Stimulated activated naive B cell treated with anti-CD40 and anti-IgM and Interleukin-4, amounts not matched to agents 10 μg/mL and 1 μg/mL and 100 μg/mL, for 72 hours (primary cell): ENCODE results near the gene PTPRN2.

ENCODE experiments used
- ATAC-seq, 2 donors: fragments of 150-1000 bp; cut with Tn5 transposase; replicated peaks; 2 replicates each; pipeline ENCODE4 v1.10.0; 2021; ENCODE audit warnings: moderate library complexity in 1 of 2
- DNase-seq: peaks from one replicate; pipeline ENCODE4 v3.0.0; 2021
- H3K27ac Mint-ChIP-seq: one replicate; pipeline ENCODE4 v1.8.0; 2022; ENCODE audit warnings: mild to moderate bottlenecking, mixed read lengths
- H3K27me3 Mint-ChIP-seq, 2 donors: one replicate each; pipeline ENCODE4 v1.8.0; 2022; ENCODE audit warnings: mixed read lengths in 2 of 2
- H3K36me3 Mint-ChIP-seq, 2 donors: one replicate each; pipeline ENCODE4 v1.8.0; 2022; ENCODE audit warnings: mixed read lengths in 2 of 2, mild to moderate bottlenecking in 1 of 2
- H3K4me1 Mint-ChIP-seq, 2 donors: one replicate each; pipeline ENCODE4 v1.8.0; 2022; ENCODE audit warnings: mixed read lengths in 2 of 2, mild to moderate bottlenecking in 1 of 2
- H3K4me3 Mint-ChIP-seq, 2 donors: one replicate each; pipeline ENCODE4 v1.8.0; 2022; ENCODE audit warnings: mild to moderate bottlenecking in 2 of 2, mixed read lengths in 2 of 2, moderate library complexity in 1 of 2
- H3K9me3 Mint-ChIP-seq, 2 donors: one replicate each; pipeline ENCODE4 v1.8.0; 2022; ENCODE audit warnings: mixed read lengths in 2 of 2, mild to moderate bottlenecking in 1 of 2

PTPRN2 gene

GRCh38 chr7:157694376-157694665 lies 893.3 kb downstream of the PTPRN2 start:
- Mint-ChIP-seq H3K4me3 (no peak overlapping the region), H3K27me3 (peaks cover 16 to 30% of the 10 kb centered on the region in 2 donors), H3K4me1 (peaks cover 7 to 9% of the 10 kb centered on the region in 2 donors), H3K27ac (no peak overlapping the region), H3K9me3 (no peaks in the 10 kb centered on the region), H3K36me3 (no peaks in the 10 kb centered on the region)
- DNase-seq, result no peak
- ATAC-seq, result no peak

DNA sequence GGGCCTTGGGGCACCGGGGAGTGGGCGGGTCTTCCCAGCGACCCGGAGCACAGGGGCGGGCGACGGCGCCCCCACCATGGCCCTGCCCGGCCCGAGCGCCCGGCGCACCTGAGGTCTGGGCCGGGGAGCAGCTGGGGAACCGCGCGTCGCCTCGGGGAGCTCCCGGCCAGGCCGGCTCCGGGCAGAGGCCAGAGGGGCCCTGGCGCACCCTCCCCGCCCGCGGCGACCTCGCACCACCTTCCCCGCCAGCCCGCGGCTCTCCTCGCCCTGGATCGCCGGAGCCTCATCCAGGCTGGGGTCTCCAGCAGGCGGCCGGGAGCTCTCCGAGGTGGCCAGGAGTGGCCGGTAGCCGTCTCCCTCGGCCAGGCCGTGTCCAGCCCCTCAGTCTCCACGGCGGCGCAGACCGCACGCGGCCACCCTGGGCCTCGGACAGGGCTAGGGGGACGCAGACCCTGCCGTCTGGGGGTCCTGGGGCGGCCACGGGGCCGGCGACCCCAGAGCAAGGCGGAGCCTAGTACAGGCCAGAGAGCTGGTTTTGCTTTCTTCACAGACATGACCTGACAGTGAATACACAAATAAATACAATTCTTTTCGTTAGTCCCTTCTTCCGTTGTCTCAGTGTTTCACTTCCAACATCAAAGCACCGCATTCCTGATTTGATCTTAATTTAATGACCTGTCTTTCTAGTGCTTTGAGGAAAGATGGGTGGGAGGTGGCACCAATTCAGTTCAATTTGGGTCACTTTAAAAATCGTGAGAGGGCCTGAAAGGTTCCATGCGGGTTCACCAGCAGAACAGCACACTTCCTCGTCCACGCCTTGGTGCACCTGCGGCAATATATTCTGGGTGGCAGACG lies 893.9 kb downstream of the PTPRN2 start:
- H3K36me3 Mint-ChIP-seq, result no peaks in the 10 kb centered on the region
- no peak for ATAC-seq

DNA sequence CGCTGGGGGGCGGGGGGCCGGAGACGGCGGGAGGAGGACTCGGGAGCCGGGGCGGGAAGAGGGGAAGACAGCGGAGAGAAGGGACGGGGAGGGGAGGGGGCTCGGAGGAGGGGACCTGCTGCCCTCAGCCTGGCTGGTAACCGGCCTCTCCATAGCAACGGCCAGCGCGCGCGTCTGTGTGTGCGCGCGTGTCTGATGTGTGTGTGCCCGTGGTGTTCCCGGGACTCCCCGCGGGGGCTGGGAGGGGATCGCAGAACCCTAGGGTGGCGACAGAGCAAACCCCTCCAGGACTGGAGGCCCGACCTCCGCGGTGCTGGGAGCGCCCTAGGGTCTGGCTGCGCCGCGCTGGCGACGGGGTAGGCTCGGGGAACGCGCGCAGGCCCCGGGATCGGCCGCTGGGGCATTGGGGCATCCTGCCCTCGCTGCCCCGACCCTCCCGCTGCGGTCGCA lies 894.5 kb downstream of the PTPRN2 start:
- ATAC-seq, result no peak
- Mint-ChIP-seq H3K27me3 (peaks cover 21 to 40% of the 10 kb centered on the region in 2 donors), H3K4me1 (peaks cover 7 to 9% of the 10 kb centered on the region in 2 donors), H3K27ac (no peak overlapping the region), H3K9me3 (no peaks in the 10 kb centered on the region), H3K4me3 (no peak overlapping the region), H3K36me3 (no peaks in the 10 kb centered on the region)
- DNase-seq, result no peak

More for the DNA sequence above, 893.9 kb downstream of the PTPRN2 start:
- peaks cover 7 to 9% of the 10 kb centered on the region in 2 donors for H3K4me1 Mint-ChIP-seq
- H3K9me3 Mint-ChIP-seq, result no peaks in the 10 kb centered on the region
- peaks cover 17 to 33% of the 10 kb centered on the region in 2 donors for H3K27me3 Mint-ChIP-seq
- peak overlapping the region in 1 of 2 donors; percentile 36 for H3K4me3 Mint-ChIP-seq
- no peak for DNase-seq
- no peak overlapping the region for H3K27ac Mint-ChIP-seq

GRCh38 chr7:157692460-157693011 lies 895.1 kb downstream of the PTPRN2 start:
- H3K4me3 Mint-ChIP-seq, result peak overlapping the region in 1 of 2 donors; percentile 22
- peaks cover 7 to 9% of the 10 kb centered on the region in 2 donors for H3K4me1 Mint-ChIP-seq
- H3K27me3 Mint-ChIP-seq, result peaks cover 21 to 43% of the 10 kb centered on the region in 2 donors
- DNase-seq, result no peak
- peak overlapping the region; percentile 76 for H3K27ac Mint-ChIP-seq
- ATAC-seq, result no peak
- H3K36me3 Mint-ChIP-seq, result no peaks in the 10 kb centered on the region
- no peaks in the 10 kb centered on the region for H3K9me3 Mint-ChIP-seq

GRCh38 chr7:157691586-157692459 lies 895.8 kb downstream of the PTPRN2 start:
- Mint-ChIP-seq H3K36me3 (no peaks in the 10 kb centered on the region), H3K27ac (peak overlapping the region; percentile 76), H3K4me3 (peak overlapping the region; percentile 22 to 44), H3K9me3 (no peaks in the 10 kb centered on the region), H3K27me3 (peaks cover 23 to 48% of the 10 kb centered on the region in 2 donors), H3K4me1 (peaks cover 7 to 9% of the 10 kb centered on the region in 2 donors)
- DNase-seq (no peak), ATAC-seq (no peak)

DNA sequence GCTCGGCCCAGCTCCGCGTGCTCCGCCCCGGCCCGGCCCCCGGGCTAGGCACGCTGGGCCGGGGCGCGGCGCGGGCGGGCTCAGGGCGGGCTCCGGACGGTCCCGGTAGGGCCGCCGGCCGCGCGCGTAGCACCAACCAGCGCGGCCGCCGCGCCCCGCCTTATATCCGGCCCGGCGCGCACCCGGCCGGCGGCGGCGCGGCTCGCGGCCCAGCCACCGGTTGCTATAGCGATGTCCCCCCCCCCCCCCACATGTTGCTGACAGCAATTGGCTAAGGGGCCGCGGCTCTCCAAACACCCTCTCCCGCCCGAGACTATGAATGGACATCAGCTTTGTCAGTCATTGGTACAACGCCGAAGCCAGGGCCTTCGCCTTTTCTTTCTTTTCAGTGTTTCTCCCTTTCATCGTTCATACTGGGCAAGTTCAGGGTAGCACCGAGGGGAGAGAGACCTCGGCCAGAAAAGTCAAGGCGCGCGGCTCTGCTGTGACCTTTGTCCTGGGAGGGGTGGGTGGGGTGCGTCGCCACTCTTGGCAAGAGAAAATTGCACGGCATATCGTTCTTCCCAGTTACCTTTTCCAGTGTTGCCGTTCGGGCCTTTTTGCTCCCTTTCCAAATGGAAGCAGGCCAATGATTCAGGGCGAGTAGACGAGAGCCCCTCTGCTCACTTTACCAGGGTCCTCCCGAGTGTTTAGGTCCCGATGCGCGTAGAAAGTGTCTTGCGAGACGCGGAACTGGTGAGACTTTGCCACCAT lies 896.6 kb downstream of the PTPRN2 start:
- H3K27me3 Mint-ChIP-seq, result peaks cover 30 to 56% of the 10 kb centered on the region in 2 donors
- ATAC-seq (no peak), DNase-seq (no peak)
- H3K36me3 Mint-ChIP-seq, result no peaks in the 10 kb centered on the region
- H3K4me1 Mint-ChIP-seq, result peaks cover 13 to 14% of the 10 kb centered on the region in 2 donors
- H3K27ac Mint-ChIP-seq, result peak overlapping the region; percentile 14
- H3K9me3 Mint-ChIP-seq, result no peaks in the 10 kb centered on the region
- peak overlapping the region; percentile 8 to 44 for H3K4me3 Mint-ChIP-seq

GRCh38 chr7:157690058-157690832 lies 897.4 kb downstream of the PTPRN2 start:
- H3K27ac Mint-ChIP-seq, result peak overlapping the region; percentile 37
- H3K27me3 Mint-ChIP-seq, result peaks cover 30 to 64% of the 10 kb centered on the region in 2 donors
- no peak for ATAC-seq
- no peaks in the 10 kb centered on the region for H3K9me3 Mint-ChIP-seq
- DNase-seq, result no peak
- peaks cover 13 to 14% of the 10 kb centered on the region in 2 donors for H3K4me1 Mint-ChIP-seq
- peak overlapping the region; percentile 47 to 52 for H3K4me3 Mint-ChIP-seq
- no peaks in the 10 kb centered on the region for H3K36me3 Mint-ChIP-seq

DNA sequence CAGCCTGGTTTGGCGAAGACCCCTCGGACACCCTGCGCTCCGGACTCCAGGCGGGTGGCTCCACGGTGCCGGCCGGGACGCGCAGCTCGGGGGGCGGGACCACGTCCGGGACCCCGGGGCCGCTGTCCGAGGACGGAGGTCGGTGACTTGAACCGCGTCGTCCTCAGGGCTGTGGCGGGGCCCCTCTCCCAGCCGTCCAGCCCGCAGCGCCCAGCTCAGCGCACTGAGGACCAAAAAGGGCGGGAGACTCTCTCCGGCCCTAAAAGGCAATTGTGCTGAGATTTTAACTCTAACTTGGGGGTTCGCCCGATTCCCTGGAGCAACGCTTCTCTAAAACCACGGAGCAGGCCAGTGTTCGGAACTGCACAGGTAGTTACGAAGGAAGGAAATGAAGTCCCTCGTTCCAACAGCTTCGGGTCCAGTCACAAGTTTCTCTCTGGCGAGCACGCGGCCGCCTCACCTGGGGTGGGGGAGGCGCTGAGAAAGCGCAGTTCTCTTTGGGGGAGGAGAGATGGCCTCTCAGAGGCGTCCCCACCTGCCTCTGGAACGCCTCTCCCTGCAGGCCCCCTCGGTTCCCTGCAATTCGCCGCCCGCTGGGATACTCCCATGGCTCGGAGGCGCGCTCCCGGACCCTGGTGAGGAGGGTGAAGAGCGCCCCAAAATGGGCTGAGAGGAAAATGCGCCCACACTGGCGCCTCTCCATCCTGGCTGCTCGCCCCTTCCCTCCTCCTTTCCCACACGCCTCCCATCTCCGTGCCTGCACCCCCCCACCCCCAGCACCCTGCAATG lies 898.2 kb downstream of the PTPRN2 start:
- Mint-ChIP-seq H3K27me3 (peaks cover 30 to 64% of the 10 kb centered on the region in 2 donors), H3K27ac (peak overlapping the region; percentile 47), H3K9me3 (no peaks in the 10 kb centered on the region), H3K36me3 (no peaks in the 10 kb centered on the region), H3K4me3 (no peak overlapping the region), H3K4me1 (peaks cover 13 to 14% of the 10 kb centered on the region in 2 donors)
- ATAC-seq, result no peak
- no peak for DNase-seq

- H3K27me3 Mint-ChIP-seq, result peaks cover 32 to 64% of the 10 kb centered on the region in 2 donors
- no peak for DNase-seq
- no peak overlapping the region for H3K27ac Mint-ChIP-seq
- H3K36me3 Mint-ChIP-seq, result peaks cover 0 to 1% of the 10 kb centered on the region in 2 donors
- no peaks in the 10 kb centered on the region for H3K9me3 Mint-ChIP-seq
- peaks cover 13 to 14% of the 10 kb centered on the region in 2 donors for H3K4me1 Mint-ChIP-seq
- no peak for ATAC-seq
- H3K4me3 Mint-ChIP-seq, result no peak overlapping the region
These were observed 898.9 kb downstream of the PTPRN2 start for GRCh38 chr7:157688533-157689268.

DNA sequence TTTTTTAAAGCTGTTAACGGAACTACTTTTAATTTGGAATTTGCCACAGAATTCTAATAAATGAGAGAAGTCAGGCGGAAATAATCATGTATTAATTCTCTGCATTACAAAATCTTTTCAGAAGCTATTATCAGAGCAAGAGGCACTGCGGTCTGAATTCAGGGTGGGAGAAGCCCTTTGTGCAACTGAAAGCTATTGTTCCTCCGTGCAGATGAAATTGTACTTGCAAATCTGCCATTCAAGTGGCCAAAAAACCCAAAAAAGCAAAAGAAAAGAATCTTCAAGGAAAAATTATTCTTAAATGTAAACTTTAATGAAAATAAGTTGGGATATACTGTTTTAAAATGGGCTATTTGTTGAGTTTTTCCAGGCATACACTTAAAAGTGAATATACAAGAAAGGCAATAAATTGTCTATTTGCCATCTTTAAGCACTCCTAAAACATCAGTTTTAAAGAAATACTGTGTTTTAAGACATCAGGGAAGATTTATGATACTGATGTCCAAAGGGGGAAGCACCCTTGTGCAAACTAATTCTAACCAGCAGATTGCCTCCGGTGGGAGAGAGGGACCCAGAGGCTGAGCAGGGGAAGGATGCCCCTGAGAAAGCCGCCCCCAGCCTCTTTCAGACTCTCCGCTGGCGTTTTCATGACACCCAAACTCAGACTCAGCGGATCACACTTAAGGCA lies 899.6 kb downstream of the PTPRN2 start:
- Mint-ChIP-seq H3K27me3 (peaks cover 39 to 71% of the 10 kb centered on the region in 2 donors), H3K4me3 (no peak overlapping the region), H3K4me1 (peaks cover 13 to 14% of the 10 kb centered on the region in 2 donors), H3K27ac (no peak overlapping the region), H3K36me3 (peaks cover 0 to 1% of the 10 kb centered on the region in 2 donors), H3K9me3 (no peaks in the 10 kb centered on the region)
- ATAC-seq (no peak), DNase-seq (no peak)

- Mint-ChIP-seq H3K4me1 (peaks cover 8 to 9% of the 10 kb centered on the region in 2 donors), H3K4me3 (no peak overlapping the region), H3K27me3 (peaks cover 44 to 75% of the 10 kb centered on the region in 2 donors), H3K36me3 (peaks cover 0 to 1% of the 10 kb centered on the region in 2 donors), H3K9me3 (no peaks in the 10 kb centered on the region), H3K27ac (no peak overlapping the region)
- DNase-seq, result no peak
- ATAC-seq, result no peak
These were observed 900.5 kb downstream of the PTPRN2 start for GRCh38 chr7:157687158-157687557.
